K562 (cell line): ENCODE measurements around the gene AP1G2. TPM values are rescaled to one million over a fixed set of nuclear protein-coding genes. Genes with fewer than 3 reads are reported as not detected.

Source experiments
- BRF1 ChIP-seq: IDR thresholded peaks from 3 replicates; pipeline ENCODE4 v1.6.1; 2011; ENCODE audit warnings: borderline replicate concordance, mild to moderate bottlenecking; ENCODE audit not compliant: insufficient read length; ENCODE audit errors: extremely low read depth
- CBFA2T2 ChIP-seq: fragments of 450-650 bp; conservative IDR thresholded peaks from 2 replicates; pipeline ENCODE4 v1.6.1; 2017; ENCODE audit warnings: mild to moderate bottlenecking
- CC2D1A ChIP-seq: fragments of 450-650 bp; IDR thresholded peaks from 2 replicates; pipeline ENCODE4 v1.6.1; 2017; ENCODE audit warnings: mild to moderate bottlenecking
- CHD2 ChIP-seq: IDR thresholded peaks from 2 replicates; pipeline ENCODE4 v1.6.1; 2011; ENCODE audit warnings: low read depth, low read length
- ELF4 ChIP-seq: fragments of 450-650 bp; formaldehyde crosslinking; IDR thresholded peaks from 2 replicates; pipeline ENCODE4 v1.4.0; 2022; ENCODE audit warnings: missing genetic modification characterization
- GTF2F1 ChIP-seq: IDR thresholded peaks from 2 replicates; pipeline ENCODE4 v1.6.1; 2011; ENCODE audit warnings: low read depth, low read length, improper control_type of control experiment
- HEY1 ChIP-seq: fragments of 250-450 bp; sonication (Bioruptor Pico); IDR thresholded peaks from 2 replicates; pipeline ENCODE4 v1.5.0; 2020; ENCODE audit warnings: mild to moderate bottlenecking, moderate library complexity, borderline replicate concordance
- HMGN3 ChIP-seq: IDR thresholded peaks from 2 replicates; pipeline ENCODE4 v1.6.1; 2011; ENCODE audit warnings: borderline replicate concordance, low read depth, mild to moderate bottlenecking, mixed read lengths, low read length; ENCODE audit not compliant: insufficient read length; ENCODE audit errors: extremely low read depth
- HOMEZ ChIP-seq: fragments of 250-450 bp; sonication (Bioruptor Pico); IDR thresholded peaks from 2 replicates; pipeline ENCODE4 v1.4.0; 2020; ENCODE audit warnings: mild to moderate bottlenecking, moderate library complexity
- JUNB ChIP-seq: fragments of 450-650 bp; formaldehyde crosslinking; conservative IDR thresholded peaks from 2 replicates; pipeline ENCODE4 v1.4.0; 2020; ENCODE audit warnings: mild to moderate bottlenecking
- KAT7 ChIP-seq: sonication (generic); formaldehyde crosslinking; IDR thresholded peaks from 2 replicates; pipeline ENCODE4 v1.8.0; 2022; ENCODE audit warnings: missing genetic modification reagents, mild to moderate bottlenecking, borderline replicate concordance
- KDM4B ChIP-seq, 2 experiments: fragments of 450-650 bp in 1 of 2; sonication (generic) in 1 of 2; IDR thresholded peaks; 2 replicates each; pipeline ENCODE4 v1.6.1; 2016 to 2017; ENCODE audit warnings: borderline replicate concordance in 2 of 2, antibody characterized with exemption in 1 of 2, low read depth in 1 of 2, mild to moderate bottlenecking in 1 of 2
- KLF10 ChIP-seq: fragments of 250-450 bp; sonication (Bioruptor Pico); IDR thresholded peaks from 2 replicates; pipeline ENCODE4 v1.6.1; 2021; ENCODE audit warnings: matching md5 sums
- MAZ ChIP-seq, 2 experiments: fragments of 450-650 bp in 1 of 2; sonication (generic) in 1 of 2; formaldehyde crosslinking; IDR thresholded peaks in 1 of 2; conservative IDR thresholded peaks in 1 of 2; 2 replicates each; pipeline versions ENCODE4 v1.4.0 to v1.5.0; 2020; ENCODE audit warnings: mild to moderate bottlenecking in 1 of 2, missing genetic modification reagents in 1 of 2
- MCM7 ChIP-seq, 2 experiments: fragments of 450-650 bp; IDR thresholded peaks; 2 replicates each; pipeline ENCODE4 v1.6.1; 2016 to 2018
- NCOA2 ChIP-seq, 2 experiments: fragments of 450-650 bp; IDR thresholded peaks; 2 replicates each; pipeline ENCODE4 v1.6.1; 2018; ENCODE audit warnings: mild to moderate bottlenecking in 2 of 2, moderate library complexity in 1 of 2; ENCODE audit not compliant: partially characterized antibody in 2 of 2
- NR2C1 ChIP-seq, 2 experiments: fragments of 450-650 bp; IDR thresholded peaks; 2 replicates each; pipeline ENCODE4 v1.6.1; 2017; ENCODE audit warnings: mild to moderate bottlenecking in 2 of 2, antibody characterized with exemption in 1 of 2, inconsistent platforms in 1 of 2, missing compliant biosample characterization in 1 of 2, missing genetic modification characterization in 1 of 2
- PKNOX1 ChIP-seq: fragments of 450-650 bp; IDR thresholded peaks from 2 replicates; pipeline ENCODE4 v1.6.1; 2016
- PRMT5 ChIP-seq: sonication (generic); formaldehyde crosslinking; IDR thresholded peaks from 2 replicates; pipeline ENCODE4 v1.5.0; 2020; ENCODE audit warnings: missing genetic modification reagents
- RAD51 ChIP-seq: fragments of 450-650 bp; IDR thresholded peaks from 2 replicates; pipeline ENCODE4 v1.7.1; 2016; ENCODE audit warnings: low read depth, mild to moderate bottlenecking, borderline replicate concordance
- SLC30A9 ChIP-seq: fragments of 250-450 bp; sonication (Bioruptor Pico); IDR thresholded peaks from 2 replicates; pipeline ENCODE4 v1.8.0; 2022; ENCODE audit warnings: mild to moderate bottlenecking, moderate library complexity
- STAT5A ChIP-seq: IDR thresholded peaks from 2 replicates; pipeline ENCODE4 v1.6.1; 2012; ENCODE audit warnings: low read length, inconsistent platforms, borderline replicate concordance
- TAF7 ChIP-seq: fragments of 450-650 bp; IDR thresholded peaks from 2 replicates; pipeline ENCODE4 v1.6.1; 2016; ENCODE audit warnings: missing genetic modification characterization, missing compliant biosample characterization
- TCF7L2 ChIP-seq: fragments of 150-350 bp; IDR thresholded peaks from 2 replicates; pipeline ENCODE4 v1.6.1; 2016; ENCODE audit warnings: low read depth, mild to moderate bottlenecking, low read length, moderate library complexity
- ZNF316 ChIP-seq: fragments of 450-650 bp; IDR thresholded peaks from 2 replicates; pipeline ENCODE4 v1.6.1; 2016
- ZZZ3 ChIP-seq: fragments of 450-650 bp; IDR thresholded peaks from 2 replicates; pipeline ENCODE4 v1.6.1; 2016; ENCODE audit warnings: antibody characterized with exemption, mild to moderate bottlenecking, moderate library complexity
- polyA plus RNA-seq, 8 experiments: library from polyadenylated mRNA; depleted of rRNA in 4 of 8; stranded (reverse) in 5 of 8; unstranded in 3 of 8; fragments of >200 nt; fragmentation: Nextera tagmentation in 2 of 8; fragmentation: Illumina TruSeq in 1 of 8; extraction: Ambion mirVana in 2 of 8; extraction: Trizol in 1 of 8; gene quantifications; 2 replicates each; pipeline versions ENCODE4 v1.2.1 to v1.2.3, GENCODE V29; 2011 to 2014; ENCODE audit warnings: inconsistent platforms in 1 of 8, missing spikeins in 1 of 8
- total RNA-seq, 7 experiments: library from RNA; depleted of rRNA in 6 of 7; stranded (reverse); fragments of >200 nt in 6 of 7; fragmentation: Illumina TruSeq in 2 of 7; extraction: Trizol in 2 of 7; gene quantifications; 2 replicates each; pipeline versions ENCODE4 v1.2.1 to v1.2.3, GENCODE V29; 2011 to 2021; ENCODE audit warnings: low replicate concordance in 1 of 7

The AP1G2 gene
- total and polyA plus RNA-seq, 9 of the 15 experiments (the other 6 are each of a cell fraction or from before 2014, with no cell fraction given), result 19.1 to 83.5 (median 33.3) TPM

DNA sequence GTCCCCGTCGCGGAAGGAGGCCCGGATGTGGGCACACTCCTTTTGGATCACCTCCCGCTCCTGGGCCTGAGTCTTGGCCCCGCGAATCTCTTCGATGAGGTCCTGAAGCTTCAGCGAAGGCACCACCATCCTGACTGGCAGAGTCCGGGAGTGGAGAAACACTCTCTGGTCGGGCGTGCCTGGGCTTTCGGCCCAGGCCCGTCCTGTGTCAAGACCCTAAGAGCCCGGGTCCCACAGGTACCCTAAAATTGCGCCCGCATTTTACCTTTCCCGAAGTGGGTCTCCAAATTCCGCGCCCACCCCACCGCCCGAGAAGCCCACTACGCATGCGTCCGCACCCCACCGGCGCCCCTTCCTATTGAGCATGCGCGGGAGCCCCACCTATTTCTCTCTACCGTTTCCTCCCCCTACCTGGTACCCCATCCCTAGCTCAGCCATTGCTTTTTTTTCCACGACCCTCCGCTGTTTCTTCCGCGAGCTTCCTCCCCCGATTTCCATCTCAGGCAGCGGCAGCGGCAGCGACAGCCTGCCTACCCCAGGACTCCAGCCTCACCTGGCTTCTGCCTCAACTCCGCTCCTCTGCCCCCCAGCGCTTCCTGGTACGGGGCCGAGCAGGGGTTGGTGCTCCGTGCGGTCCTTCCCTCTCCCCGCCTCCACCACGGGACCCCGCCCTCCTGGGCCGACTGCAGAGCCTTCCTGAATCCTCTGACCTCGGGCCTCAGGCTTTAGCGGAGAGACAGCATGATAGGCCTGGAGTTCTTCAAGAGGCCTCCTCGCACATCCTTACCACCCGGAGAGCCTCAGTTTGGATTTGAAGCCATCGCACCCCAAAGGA lies at the start of gene AP1G2 (continued):
- TF ChIP-seq HEY1 (CRISPR knock-in tag) (no peak), ZNF316 (0 out of 2 replicates have a peak, but pooled peaks have one; percentile 4), SLC30A9 (CRISPR knock-in tag) (no peak), MAZ (CRISPR knock-in tag; conservative IDR thresholded peaks at IDR 0.05 in 1 of 2, IDR thresholded peaks at IDR 0.05 in 1 of 2) (peak; percentile 70 to 71; a peak in 3 of 4 replicates), PKNOX1 (peak; percentile 35), MCM7 (IDR thresholded peaks at IDR 0.05) (no peak), KDM4B (IDR thresholded peaks at IDR 0.05; ENCODE audit: borderline replicate concordance in 2 of 2, low read depth in 1 of 2) (0 out of 4 replicates have a peak, but pooled peaks of 1 of the 2 experiments have one; percentile 37), GTF2F1 (no peak), BRF1 (no peak), ZZZ3 (0 out of 2 replicates have a peak, but pooled peaks have one; percentile 23), STAT5A (no peak), KLF10 (CRISPR knock-in tag) (no peak), PRMT5 (CRISPR knock-in tag) (no peak), ELF4 (peak; percentile 90; the same call in 1 of the 2 replicates), CBFA2T2 (no peak), HOMEZ (CRISPR knock-in tag) (no peak), JUNB (CRISPR knock-in tag) (no peak), NCOA2 (IDR thresholded peaks at IDR 0.05; ENCODE audit: partially characterized antibody in 2 of 2) (no peak), RAD51 (no peak), NR2C1 (IDR thresholded peaks at IDR 0.05) (no peak), NR2C1 (tag; IDR thresholded peaks at IDR 0.05) (0 out of 2 replicates have a peak, but pooled peaks have one; percentile 37), KAT7 (no peak), CC2D1A (no peak), TAF7 (tag) (0 out of 2 replicates have a peak, but pooled peaks have one; percentile 28), TCF7L2 (no peak), HMGN3 (peak; percentile 47), CHD2 (no peak)
